Ovary (tissue), 3 donors: ENCODE results near the gene ST6GALNAC4.

Source experiments
- CTCF ChIP-seq, 3 donors: fragments of 450-650 bp in 2 of 3; fragments of 200-600 bp in 1 of 3; IDR thresholded peaks; one replicate each; pipeline versions ENCODE4 v1.5.1 to v1.8.0; 2016 to 2022; ENCODE audit warnings: antibody characterized with exemption in 3 of 3, mild to moderate bottlenecking in 1 of 3
- POLR2A ChIP-seq: fragments of 450-650 bp; IDR thresholded peaks from one replicate; pipeline ENCODE4 v1.6.1; 2017; ENCODE audit warnings: antibody characterized with exemption, mild to moderate bottlenecking, moderate library complexity
- donor health status: DM: no; HTN: no; CAD: no.

GRCh38 chr9:127934986-127935385, 18.1 kb upstream of the ST6GALNAC4 start:
- TF ChIP-seq CTCF (IDR thresholded peaks at IDR 0.05) = no peak
- TF ChIP-seq POLR2A = no peak
